Stimulated activated CD8-positive, alpha-beta memory T cell treated with anti-CD3 and anti-CD28 coated beads, Interleukin-7, amount 100 ng/mL, for 4 hours (primary cell): ENCODE data around the gene JARID2.
"Not testable (repeated sequence)": the region's sequence is repeated elsewhere in the genome, so short reads cannot be mapped to it uniquely, and the experiment has no call there.

Experiments used
- DNase-seq, 2 donors: peaks; one replicate each; pipeline ENCODE4 v3.0.0-alpha.2; 2020; ENCODE audit warnings: low read depth in 2 of 2

The JARID2 gene

DNA sequence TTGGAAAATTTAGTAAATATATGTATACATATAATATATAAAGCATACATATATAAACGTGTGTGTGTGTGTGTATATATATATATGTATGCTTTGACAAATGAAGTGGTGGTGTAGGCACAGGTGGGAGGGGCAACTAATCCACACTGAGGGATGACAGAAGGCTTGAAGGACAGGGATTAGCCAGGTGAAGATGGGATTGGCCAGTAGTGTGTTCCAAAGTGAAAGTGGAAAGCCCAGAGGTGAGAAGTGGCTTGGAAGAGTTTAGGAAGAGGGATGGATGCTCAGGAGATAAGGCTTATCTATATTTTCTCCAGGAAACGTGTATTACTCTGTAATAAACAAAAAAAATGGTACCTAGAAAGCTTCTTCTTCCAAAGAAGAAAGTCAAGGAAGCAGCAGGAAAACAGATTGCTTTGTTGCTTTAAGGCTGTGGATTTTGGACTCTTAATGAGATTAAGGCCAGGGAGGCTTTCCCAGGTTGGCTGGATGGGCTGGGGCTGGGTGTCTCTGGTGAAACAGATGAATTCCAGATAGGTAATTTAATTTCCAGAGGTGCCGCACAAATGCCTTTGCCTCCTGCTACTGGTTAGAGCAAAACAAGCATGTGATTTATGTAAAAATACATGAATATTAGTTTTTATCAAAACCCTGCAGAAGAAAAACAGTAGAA is 63.9 kb downstream of the JARID2 start:
- DNase-seq, result no peak

DNA sequence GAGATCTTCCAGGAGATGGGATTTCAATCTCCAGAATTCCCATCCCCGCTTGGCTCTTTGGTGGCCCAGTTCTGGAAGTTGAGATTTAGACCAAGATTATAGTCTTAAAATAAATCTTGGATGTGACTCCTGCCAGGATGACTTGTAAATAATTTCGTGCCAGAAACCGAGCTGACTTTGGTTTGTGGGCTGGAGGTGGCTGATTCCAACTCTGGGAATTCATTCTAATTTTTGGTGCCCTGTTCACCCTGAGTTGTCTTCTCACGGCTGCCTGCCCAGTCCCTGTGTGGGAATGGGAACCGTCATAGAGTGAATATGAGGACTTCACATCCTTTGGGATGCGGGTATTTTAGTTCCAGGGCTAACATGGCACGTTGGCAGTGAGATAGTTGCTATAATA is 64.8 kb downstream of the JARID2 start:
- no peak for DNase-seq

DNA sequence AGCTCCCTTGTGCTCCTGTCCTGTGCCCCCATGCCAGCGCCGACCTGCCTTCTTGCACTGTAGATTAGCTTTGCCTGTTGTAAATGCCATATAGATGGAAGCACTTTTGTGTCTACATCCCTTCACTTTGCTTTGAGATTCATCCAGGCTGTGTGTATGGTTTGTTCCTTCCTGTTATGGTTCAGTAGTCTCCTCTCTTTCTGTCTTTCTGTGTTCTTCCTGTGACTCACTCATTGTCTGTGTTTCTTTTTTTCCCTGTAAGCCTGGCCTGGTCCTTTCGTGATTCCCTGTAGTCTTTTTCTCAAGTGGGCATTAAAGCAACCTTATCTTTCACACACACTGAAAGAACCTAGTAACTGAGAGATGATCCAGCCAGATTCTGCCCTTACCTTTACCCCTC is 66.6 kb downstream of the JARID2 start:
- no peak for DNase-seq

DNA sequence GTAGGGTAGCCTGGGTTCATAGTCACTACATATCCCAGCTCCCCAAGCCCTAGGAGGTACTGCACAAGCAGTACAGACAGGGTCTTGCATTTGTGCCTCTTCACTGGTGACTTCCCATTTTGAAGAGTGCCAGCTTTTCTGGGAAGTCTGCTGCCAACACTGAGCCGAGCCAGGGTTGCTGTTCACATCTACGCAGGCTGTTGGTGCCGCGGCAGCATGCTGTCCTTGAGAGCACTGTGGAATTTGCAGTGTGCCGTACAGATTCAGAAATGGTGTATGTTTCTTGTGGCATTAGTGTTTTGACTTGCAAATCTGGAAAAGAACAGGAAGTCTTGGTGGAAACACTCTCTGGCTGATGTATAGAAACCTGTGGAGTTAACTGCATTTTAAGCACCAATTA is 67.5 kb downstream of the JARID2 start:
- DNase-seq, result no peak

DNA sequence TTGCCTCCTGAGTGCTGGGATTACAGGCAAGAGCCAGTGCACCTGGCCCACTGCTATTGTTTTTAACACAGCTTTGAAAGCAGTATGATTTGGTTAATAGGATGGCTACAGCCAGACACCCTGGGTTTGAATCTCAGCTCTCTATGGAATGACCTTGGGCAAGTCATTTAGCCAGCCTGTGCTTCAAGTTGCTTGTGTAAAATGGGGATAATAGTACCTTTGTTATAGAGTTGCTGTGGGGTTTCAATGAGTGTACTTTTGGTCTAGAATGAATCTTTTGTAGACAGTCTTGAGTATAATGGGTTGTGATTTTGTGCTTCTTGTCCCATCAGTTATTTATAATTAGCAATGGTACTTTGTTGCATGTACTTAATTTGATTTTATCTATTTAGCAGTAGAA is 70.9 kb downstream of the JARID2 start:
- no peak for DNase-seq

DNA sequence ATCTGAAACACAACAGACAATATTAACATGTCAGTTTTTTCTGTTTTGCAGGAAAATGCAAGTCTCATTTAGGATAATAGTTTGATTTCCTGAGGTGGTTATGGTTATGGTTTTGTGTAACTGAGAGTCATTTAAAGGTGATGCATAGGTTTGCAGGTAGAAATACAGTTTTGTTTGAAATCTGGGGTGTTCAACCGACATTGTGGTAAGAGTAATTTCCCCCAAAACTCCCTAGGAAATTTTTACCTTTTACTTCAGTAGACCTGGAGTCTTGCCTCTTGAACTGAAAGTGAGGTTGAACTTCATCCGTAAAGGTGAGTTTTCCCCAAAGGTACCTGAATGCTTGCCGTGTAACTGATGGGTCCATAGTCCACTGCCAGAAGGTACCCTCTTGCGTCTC is 71.4 kb downstream of the JARID2 start:
- DNase-seq, result no peak

DNA sequence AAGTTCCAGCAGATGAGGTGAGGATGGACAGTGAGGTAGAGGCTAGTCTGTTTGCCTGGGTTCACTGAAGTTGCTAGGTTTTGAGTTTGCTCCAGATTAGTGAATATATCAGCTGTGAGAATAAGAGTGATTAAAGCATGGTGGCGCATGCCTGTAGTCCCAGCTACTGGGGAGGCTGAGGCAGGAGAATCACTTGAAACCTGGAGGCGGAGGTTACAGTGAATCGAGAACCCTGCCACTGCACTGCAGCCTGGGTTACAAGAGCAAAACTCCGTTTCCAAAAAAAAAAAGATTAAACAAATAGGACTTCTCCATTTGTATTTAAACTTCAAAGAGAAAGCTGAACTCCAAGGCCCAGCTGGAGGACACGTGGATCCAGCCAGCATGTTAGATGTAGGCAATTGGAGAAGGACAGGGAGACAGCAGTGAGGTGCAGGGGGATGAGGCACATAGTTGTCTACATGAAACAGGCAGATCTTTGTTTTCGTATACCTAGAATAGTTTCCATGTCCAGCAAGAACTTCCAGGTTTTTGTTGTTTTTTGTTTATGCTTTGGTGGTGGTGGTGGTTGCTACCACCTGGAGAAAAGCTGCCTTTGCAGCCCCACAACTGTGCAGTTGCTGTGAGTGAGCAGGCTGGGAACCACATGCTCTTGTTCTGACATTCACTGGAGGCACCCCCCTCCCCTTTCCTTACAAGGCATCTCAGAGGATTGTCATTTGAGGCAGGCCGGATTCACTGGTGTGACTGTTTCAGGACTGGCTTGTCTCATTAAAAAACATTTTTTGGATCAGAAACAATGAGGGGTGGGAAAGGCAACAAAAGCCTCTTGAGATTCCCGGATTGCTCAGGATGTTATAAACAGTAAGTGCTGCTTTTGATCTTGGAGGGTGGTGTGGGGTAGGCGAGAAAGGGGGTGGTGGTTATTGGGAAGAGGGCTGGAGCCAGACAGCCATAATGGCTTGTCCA is 72.3 kb downstream of the JARID2 start:
- no peak for DNase-seq

DNA sequence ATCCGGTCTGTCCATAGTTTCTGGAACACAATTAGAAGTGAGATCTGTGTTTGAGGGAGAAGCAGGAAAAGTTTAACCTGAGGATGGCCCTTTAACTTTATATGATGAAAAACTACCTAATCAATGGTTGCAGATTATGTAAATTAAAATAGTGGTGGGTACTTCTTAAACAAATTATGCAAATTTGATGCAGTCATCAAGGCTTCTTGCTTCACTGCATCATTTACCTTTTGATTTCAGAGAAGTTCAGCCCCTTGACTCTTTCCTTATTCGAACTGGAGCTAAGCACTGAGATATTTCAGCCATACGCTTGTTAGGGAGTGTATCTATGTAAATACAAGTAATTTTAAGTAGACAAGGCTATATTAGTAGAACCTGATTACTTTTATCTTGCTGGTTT is 73.8 kb downstream of the JARID2 start:
- DNase-seq, result no peak

DNA sequence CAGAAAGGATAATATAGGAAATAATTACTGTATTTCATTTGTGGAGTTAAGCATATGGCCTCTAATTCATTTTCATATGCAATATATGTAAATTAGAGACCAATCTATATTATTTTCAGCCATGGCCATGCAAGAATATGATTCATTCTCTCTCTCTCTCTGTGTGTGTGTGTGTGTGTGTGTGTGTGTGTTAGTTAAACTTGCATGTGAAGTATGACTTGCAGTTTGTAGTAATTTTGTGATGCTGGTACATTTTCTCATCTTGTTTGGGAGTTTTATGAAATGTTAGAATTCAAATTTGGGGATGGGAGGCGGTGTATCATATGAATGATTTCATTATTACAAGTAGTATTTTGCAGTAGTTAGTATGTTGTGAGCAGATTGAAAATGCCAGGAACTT is 74.8 kb downstream of the JARID2 start:
- no peak for DNase-seq

DNA sequence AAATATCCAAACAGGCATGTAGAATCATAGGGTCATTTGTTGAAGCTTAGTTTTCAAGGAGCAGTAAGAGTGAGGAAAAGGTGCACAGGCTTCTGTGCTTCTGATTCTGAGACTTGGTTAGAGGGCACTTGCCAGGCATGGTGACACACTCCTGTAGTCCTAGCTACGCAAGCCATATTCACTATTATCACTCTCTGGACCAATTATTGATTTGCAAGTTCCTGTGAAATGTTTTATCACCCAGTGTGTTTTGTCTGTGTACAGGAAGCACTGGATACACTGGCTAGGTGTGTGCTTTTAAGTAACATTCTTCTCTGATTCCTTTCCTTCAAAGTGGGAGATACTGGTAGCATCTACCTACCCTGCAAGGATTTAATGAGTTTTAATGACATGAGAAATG is 76.3 kb downstream of the JARID2 start:
- no peak for DNase-seq

DNA sequence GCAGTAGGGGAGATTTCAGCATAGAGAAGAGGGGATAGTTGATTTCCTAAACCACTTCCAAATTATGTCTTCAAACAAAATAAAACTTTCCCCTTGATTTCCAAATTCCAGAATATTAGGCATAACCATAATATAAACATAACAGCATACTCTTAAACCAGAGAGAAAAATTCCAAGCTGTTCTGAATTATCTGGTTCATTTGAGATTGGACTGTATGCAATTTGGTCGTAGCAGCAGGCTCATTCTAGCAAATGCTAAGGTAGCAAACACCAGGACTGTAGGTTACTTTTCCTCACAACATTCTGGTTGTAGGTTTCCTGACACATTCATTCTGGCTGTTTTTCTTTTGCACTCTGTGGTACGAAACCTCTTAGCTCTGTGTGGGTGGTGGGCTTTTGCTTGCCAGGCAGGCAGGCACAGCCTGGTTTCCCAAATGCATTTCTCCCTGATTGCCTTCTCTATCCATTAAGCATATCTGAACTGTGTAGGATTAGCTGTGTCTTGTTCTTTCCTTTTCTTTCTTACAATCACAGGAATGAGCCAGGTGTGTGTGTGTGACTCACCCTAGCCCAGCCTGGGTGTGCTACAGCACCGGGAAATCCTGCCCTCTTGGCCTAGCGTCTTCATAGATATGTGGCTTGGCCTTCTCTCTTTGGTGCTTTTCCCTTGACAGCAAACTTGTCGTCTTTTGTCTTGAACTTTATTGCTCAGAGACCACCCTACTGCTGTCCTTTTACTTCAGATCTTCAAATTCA is 77.1 kb downstream of the JARID2 start:
- DNase-seq, result no peak

DNA sequence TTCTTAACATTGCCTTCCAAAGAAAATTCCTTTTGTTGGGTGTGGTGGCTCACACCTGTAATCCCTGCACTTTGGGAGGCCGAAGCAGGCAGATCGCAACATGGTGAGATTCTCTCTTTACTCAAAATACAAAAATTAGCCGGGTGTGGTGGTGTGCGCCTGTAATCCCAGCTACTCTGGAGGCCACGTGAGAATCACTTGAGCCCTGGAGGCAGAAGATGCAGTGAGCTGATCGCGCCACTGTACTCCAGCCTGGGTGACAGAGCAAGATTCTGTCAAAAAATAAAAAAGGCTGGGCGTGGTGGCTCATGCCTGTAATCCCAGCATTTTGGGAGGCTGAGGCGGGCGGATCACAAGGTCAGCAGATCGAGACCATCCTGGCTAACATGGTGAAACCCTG is 77.7 kb downstream of the JARID2 start:
- not testable (repeated sequence) for DNase-seq

DNA sequence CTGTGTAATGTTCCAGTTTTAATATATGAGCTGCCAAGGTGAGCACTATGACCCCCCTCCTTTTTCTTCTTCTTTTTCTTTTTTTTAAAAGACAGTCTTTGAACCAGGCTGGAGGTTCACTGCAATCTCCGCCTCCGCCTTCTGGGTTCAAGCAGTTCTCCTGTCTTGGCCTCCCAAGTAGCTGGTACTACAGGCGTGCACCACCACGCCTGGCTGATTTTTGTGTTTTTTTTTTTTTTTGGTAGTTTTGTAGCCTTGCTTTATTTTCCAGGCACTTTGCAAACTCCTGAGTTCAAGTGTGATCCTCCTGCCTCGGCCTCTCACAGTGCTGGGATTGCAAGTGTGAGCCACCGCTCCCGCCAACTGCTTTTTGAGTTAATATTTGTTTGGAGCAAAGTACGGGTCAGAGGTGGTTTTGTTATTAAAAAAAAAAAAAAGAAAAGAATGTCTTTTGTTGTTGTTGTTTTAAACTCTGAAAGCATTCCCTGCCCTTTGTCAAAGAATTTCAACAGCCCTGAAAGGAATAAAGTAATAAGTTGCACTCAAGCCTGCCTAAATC is 78.6 kb downstream of the JARID2 start:
- no peak for DNase-seq

DNA sequence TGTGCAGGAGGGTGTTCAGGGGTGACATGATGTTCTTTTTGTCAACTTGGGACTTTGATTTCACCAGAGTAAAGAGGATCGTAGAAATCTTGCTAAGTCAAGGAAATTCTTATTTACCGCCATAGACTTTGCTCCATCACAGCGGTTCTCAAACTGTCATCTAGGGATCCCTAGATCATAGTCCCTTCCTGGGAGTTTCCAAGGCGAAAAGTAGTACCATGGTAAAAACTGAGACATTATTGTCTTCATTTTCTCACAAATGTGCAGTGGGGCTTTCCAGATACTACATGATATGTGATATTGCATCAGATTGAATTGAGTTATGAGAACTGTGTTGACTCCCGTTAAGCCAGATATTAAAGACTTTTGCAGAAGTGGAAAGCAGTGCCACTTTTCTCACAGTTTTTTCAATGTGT is 79.7 kb downstream of the JARID2 start:
- DNase-seq, result no peak

DNA sequence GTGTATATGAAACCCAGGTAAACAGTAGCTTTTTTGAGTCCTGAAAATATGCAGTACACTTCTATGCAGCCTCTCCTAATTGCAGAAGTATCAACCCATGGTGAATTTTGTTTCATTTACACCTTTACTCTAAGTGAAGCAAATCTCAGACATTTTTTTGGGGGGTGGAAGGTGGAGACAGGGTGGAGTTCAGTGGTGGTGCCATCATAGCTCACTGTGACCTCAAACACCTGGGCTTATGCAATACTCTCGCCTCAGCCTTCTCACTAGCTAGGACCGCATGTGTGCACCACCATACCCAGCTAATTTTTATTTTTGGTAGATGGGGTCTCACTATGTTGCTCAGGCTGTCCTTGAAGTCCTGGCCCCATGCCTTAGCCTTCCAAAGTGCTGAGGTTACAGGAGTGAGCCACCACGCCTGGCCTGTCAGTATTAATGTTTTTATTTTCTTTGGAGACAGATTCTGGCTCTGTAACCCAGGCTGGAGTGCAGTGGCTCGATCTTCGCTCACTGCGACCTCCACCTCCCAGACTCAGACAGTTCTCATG is 80.3 kb downstream of the JARID2 start:
- DNase-seq, result no peak

DNA sequence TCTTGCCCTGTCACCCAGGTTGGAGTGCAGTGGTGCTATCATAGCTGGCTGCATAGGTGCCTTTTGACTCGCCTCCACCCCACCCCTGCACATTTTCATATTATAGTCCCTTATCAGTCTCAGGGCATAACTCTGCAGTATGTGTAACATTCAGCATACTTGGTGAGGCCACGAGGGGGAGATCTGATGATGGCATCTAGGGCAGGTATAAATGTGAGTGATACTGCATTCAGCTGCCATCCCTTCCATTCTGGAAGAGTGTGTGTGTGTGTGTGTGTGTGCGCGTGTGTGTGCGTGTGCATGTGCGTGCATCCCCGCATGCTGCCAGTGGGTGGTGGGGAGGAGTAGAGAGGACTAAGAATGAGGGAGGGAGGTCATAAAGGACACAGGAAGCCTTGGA is 81.4 kb downstream of the JARID2 start:
- peak in 1 of 2 donors; percentile 21 for DNase-seq

DNA sequence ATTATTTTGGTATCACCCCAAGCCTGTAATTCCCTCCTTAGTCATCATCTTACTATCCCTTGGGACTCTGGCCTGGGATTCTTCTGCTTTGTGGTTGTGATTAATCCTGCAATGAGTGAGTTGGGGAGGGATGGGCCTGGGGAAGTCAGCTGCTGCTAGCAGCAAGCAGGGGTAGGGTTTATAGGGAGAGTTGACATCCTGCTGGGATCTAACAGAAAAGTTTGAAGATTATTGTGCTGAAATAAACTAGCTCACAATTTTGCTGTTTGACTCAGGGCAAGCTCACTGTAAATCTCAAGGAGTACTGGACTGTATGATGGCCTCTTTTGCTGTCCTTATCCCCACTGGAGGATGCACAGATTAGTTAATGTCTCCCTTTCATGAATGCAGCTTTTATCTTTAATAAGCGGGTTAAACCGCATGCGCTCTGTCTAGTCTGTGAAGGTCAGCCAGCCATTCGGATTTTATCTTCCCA is 83.4 kb downstream of the JARID2 start:
- DNase-seq, result no peak

DNA sequence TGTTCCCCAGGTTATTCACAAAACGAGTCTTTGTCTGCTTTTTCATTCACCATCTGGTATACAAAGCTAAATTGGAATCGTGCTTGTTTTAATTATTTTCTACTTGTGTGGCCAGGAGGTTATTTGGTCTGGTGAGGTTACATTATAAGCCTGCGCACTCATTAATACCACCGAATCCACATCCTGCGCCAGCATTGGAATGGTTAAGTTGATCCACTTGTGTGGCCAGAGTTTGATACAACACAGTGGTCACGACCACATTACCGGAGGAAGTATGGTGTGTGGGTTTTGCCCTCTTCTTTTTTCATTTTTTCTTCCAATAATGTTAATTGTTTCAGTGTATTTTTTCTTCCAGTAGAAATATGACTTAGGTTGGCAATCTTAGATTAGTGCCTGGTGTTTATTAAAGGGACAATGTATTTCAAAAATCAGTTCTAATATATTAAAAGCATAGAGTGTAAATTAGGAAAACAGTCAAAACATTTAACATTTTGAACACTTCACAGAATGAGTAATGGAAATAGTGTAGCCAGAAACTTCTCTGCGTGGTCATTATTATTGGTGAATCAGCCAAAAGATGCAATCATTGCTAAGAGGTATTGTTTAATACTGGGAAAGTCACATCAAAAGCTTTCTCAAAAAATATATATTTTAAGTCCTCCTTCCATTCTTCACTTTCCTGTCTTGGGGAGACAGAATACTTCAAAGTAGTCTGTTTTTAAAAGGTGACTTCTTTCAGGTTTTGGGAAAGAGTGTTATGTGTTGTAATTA is 84.5 kb downstream of the JARID2 start:
- DNase-seq, result no peak

DNA sequence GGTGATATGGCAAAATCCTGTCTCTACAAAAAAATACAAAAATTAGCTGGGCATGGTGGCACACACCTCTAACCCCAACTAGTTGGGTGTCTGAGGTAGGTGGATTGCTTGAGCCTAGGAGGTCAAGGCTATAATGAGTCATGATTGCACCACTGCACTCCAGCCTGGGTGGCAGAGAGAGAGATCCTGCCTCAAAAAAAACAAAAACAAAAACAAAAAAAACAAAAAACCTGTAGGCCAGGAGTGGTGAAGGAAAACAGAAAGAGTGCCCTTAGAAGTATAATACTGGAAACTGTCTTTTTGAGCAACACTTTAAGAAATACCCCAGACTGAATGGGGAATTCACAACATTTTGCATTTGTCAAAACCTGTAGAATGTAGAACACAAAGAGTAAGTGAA is 85.3 kb downstream of the JARID2 start:
- no peak for DNase-seq

DNA sequence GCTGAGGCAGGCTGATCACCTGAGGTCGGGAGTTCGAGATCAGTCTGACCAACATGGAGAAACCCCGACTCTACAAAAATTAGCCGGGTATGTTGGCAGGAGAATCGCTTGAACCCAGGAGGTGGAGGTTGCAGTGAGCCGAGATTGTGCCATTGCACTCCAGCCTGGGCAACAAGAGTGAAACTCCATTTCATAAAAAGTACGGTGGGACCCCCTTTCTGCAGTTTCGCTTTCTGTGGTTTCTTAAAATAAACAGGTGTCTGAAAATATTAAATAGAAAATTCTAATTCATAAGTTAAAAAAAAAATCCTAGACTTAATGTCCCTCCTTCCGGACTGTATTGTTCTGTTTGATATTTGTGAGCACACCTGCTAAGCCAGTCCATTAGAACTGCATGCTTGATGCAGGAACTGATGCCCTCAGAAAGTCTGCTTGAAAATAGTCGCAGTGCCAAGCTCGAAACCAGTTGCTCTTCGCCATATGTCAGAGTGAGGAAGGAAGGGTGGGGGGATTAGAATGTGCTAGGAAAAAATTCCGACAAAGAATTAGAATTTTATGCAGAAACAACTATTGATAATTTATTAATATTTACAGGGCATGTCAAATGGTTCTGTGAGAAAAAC is 85.9 kb downstream of the JARID2 start:
- no peak for DNase-seq
